ENCODE data around the gene SNRPB.
"Not testable (repeated sequence)": the region's sequence is repeated elsewhere in the genome, so short reads cannot be mapped to it uniquely, and the experiment has no call there.

SNRPB gene

GRCh38 chr20:2470423-2471193 is at the start of gene SNRPB:
Gene SNRPB, minus strand, starts transcription at chr20:2470789. Its CDS starts 99 bp downstream, at chr20:2470690.
- peak; percentile 97 for DNase-seq (ENCODE audit: low spot score)

DNA sequence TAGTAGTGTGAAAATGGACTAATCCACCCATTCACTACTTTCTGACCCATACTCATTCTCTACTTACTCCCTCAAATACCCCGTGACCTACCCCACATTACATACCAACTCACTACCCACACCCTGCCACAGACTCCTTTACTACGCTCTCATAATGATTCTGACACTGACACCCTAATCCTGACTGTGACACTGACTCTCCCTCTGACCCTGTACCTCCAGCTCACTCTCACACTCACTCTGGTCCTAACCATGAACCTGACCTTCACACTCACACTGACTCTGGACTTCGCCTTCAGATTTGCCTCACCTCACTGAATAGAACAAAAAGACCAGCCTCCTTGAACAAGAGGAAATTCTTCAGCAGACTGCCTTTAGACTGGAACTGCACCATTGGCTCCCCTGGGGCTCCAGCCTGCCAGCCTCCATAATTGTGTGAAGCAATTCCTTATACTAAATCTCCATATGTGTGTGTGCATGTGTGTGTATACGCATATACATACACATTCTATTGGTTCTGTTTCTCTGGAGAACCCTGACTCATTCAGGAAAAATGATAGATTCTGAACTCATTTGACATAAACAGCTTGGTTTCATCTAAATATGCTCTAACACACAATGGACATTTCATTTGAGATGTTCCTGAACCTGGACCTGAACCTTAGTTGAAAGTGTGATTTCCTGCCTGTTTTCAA is 48.7 kb upstream of the SNRPB start:
- no peak for DNase-seq (ENCODE audit: low spot score)

DNA sequence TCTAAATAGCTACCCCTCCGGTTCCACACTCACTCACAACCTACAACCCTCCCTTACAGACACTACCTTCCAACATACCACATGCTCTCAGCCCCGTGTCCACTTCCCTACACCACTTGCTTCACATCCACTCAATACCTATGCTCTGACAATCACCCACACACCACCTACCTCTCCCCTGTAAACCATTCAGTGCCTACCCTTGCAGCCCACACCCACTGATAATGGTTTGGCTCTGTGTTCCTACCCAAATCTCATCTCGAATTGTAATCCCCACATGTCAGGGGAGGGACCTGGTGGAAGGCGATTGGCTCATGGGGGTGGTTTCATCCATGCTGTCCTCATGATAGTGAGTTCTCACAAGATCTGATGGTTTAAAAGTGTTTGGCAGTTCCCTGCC is 48.0 kb upstream of the SNRPB start:
- no peak for DNase-seq (ENCODE audit: low spot score)

DNA sequence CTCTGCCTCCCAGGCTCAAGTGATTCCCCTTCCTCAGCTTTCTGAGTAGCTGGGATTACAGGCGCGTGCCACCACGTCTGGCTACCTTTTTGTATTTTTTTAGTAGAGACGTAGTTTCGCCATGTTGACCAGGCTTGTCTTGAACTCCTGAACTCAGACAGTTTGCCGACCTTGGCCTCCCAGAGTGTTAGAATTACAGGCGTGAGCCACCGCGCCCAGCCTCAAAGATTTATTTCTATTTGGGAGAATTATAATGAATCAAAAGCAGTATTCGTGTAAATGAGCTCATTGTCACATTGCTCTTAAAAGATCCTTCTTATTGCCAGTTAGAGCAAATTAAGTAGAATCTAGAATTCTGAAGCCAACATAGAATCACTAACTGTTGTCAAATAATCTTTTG is 47.5 kb upstream of the SNRPB start:
- DNase-seq (ENCODE audit: low spot score): no peak

- DNase-seq (ENCODE audit: low spot score): no peak
These were observed 45.8 kb upstream of the SNRPB start for GRCh38 chr20:2516399-2516798.

GRCh38 chr20:2515203-2515602 is 44.6 kb upstream of the SNRPB start:
- no peak for DNase-seq (ENCODE audit: low spot score)

DNA sequence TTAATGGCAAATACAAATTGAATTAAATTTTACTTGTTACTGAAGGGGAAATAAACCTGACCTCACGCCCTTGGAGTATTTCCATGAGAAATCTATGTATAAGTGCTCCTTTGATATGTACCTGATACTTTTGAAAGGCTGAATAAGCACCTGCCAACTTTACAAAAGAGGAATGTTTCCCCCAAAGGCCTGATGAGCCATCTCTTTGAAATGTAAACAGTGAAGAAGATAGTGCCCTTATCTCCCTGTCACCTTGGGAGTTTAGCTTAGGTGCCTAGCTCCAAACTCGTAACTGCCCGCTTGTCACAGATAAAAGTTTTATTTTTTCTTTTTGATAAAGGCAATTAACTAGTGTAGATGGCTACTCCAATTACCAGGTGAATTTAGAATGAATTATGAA is 39.2 kb upstream of the SNRPB start:
- no peak for DNase-seq (ENCODE audit: low spot score)

GRCh38 chr20:2509468-2509781 is 38.8 kb upstream of the SNRPB start:
- no peak for DNase-seq (ENCODE audit: low spot score)

DNA sequence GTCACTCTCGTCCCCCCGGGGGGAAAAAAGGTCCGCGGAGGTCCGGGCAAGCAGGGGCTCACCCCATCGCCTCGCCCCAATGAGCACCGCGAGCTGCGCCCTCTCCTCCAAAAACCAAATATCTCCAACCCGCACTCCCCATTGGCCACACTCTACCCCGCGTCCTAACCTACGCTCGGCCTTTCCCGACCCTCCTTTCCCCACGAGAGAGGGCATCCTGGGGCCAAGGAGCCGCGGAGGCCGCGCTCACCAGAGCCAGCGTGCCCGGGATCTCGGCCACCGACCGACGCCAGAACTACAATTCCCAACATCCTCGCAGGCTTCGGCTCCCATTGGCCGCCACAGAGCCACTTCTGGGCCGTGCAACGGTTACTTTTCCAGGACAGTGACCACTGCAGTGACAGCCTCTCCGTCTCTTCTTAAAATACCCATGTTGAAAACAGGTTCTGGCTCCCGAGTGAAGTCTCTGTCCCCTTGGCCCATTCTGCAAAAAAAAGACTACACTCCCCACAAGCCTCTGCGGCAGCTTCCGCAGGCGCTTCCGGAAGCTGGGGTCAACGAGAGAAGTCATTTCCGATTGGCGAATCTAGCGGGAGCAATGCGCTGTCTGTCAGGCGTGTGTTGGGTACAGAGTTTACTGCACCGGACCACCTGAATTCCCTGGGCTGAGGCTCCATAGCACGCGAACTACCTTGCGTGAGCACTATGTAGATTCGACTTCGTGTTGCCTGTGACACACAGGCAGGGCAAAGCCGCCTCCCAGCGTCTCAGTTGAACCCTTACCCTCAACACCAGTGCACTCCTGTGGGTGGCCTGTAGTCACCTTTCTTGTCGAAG is 38.3 kb upstream of the SNRPB start, which contains the start of gene ZNF343:
Gene ZNF343, minus strand, starts transcription at position 285 of the 837 bp plus-strand sequence. CDS start 15,020 bp downstream, outside the sequence.
- DNase-seq (ENCODE audit: low spot score): peak; percentile 79

GRCh38 chr20:2507875-2508630 is 37.5 kb upstream of the SNRPB start:
- DNase-seq (ENCODE audit: low spot score): no peak

DNA sequence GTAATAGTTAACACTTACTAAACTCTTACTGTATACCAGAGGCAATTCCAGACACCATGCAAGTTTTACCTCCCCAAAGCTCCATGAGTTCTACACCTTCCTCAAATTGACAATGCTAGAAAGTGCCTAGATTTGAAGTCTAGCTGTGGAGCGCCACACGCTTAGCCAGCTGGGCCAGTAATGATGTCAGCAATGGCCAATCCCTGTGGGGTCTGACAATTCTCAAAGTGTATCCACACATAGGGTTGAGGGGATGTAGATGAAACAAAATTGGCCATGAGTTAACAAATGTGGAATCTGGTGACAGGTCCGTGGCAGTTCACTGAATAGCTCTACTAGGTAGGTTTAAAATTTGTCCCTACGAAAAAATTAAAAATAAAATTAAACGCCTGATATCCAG is 36.9 kb upstream of the SNRPB start:
- DNase-seq (ENCODE audit: low spot score): no peak

DNA sequence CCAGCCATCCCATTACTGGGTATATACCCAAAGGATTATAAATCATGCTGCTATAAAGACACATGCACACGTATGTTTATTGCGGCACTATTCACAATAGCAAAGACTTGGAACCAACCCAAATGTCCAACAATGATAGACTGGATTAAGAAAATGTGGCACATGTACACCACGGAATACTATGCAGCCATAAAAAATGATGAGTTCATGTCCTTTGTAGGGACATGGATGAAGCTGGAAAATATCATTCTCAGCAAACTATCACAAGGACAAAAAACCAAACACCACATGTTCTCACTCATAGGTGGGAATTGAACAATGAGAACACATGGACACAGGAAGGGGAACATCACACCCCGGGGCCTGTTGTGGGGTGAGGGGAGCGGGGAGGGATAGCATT is 35.8 kb upstream of the SNRPB start:
- DNase-seq (ENCODE audit: low spot score): not testable (repeated sequence)

GRCh38 chr20:2504803-2505202 is 34.2 kb upstream of the SNRPB start:
- not testable (repeated sequence) for DNase-seq (ENCODE audit: low spot score)

DNA sequence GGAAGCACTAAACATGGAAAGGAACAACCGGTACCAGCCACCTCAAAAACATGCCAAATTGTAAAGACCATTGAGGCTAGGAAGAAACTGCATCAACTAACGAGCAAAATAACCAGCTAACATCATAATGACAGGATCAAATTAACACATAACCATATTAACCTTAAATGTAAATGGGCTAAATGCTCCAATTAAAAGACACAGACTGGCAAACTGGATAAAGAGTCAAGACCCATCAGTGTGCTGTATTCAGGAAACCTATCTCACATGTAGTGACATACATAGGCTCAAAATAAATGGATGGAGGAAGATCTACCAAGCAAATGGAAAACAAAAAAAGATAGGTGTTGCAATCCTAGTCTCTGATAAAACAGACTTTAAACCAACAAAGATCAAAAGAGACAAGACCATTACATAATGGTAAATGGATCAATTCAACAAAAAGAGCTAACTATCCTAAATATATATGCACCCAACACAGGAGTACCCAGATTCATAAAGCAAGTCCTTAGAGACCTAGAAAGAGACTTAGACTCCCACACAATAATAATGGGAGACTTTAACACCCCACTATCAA is 32.3 kb upstream of the SNRPB start:
- DNase-seq (ENCODE audit: low spot score): not testable (repeated sequence)

GRCh38 chr20:2485661-2486060 is 15.1 kb upstream of the SNRPB start:
- DNase-seq (ENCODE audit: low spot score): no peak

GRCh38 chr20:2485080-2485479 is 14.5 kb upstream of the SNRPB start:
- DNase-seq (ENCODE audit: low spot score): no peak

DNA sequence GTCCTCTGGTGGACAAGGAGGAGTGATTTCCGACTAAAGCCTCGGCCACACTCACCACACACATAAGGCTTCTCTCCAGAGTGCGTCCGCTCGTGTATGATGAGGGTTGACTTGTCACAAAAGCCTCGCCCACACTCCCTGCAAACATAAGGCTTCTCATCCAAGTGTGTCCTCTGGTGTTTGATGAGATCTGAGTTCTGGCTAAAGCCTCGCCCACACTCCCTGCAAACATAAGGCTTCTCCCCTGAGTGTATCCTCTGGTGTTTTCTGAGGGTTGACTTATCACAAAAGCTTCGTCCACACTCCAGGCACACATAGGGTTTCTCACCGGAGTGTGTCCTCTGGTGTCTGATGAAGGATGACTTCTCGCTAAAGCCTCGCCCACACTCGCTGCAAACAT is 12.9 kb upstream of the SNRPB start:
- DNase-seq (ENCODE audit: low spot score): no peak

DNA sequence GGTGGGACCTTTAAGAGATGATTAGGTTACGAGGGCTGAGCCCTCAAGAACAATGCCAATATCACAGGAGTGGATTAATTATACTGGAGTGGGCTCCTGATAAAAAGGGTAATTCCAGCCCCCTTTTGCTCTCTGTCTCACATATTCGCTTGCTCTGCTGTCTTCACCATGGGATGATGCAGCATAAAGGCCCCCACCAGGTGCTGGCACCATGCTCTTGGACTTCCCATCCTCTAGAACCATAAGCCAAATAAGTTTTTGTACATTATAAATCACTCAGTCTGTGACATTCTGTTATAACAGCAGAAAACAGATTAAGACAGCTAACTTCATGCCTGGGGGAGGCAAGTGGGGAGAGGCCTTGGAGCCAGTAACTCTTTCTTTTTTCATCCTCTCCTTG is 9.8 kb upstream of the SNRPB start:
- DNase-seq (ENCODE audit: low spot score): no peak

DNA sequence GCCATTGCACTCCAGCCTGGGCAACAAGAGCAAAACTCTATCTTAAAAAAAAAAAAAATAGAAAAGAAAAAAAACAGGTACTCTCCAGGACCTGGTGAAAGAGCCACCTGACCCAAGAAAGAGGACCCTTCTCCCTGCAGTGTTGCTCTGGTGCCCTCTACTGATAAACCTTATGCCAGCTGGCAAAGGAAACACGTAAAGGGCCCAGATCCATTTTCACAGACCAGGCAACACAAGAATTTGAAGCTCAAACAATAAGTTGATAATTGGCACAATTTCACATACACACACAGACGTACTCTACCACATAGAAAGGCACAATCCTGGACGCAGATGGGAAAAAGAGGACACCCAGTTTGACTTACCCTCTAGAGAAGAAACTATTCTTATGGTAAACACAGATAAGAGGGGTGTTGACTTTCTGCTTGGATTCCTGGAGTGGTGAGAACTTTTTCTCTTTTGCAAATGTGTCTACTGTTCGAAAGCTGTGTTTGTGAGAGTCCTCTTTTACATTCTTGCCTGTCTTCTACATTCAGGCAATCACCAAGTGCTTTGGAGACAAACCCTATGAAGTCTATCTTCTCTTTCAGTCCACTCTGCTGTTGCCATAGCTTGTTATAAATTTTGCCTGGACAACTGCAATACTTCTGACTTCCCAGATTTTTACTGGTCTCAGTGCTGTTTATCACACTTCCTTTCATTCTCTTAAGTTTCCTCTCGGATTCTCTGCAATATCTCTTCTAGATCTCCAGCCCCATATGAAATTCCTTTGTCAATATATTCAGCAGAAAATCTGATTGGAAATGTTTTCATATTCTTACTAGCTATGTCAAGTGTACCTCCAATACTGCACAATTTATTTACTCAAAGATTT is 6.4 kb upstream of the SNRPB start:
- no peak for DNase-seq (ENCODE audit: low spot score)

DNA sequence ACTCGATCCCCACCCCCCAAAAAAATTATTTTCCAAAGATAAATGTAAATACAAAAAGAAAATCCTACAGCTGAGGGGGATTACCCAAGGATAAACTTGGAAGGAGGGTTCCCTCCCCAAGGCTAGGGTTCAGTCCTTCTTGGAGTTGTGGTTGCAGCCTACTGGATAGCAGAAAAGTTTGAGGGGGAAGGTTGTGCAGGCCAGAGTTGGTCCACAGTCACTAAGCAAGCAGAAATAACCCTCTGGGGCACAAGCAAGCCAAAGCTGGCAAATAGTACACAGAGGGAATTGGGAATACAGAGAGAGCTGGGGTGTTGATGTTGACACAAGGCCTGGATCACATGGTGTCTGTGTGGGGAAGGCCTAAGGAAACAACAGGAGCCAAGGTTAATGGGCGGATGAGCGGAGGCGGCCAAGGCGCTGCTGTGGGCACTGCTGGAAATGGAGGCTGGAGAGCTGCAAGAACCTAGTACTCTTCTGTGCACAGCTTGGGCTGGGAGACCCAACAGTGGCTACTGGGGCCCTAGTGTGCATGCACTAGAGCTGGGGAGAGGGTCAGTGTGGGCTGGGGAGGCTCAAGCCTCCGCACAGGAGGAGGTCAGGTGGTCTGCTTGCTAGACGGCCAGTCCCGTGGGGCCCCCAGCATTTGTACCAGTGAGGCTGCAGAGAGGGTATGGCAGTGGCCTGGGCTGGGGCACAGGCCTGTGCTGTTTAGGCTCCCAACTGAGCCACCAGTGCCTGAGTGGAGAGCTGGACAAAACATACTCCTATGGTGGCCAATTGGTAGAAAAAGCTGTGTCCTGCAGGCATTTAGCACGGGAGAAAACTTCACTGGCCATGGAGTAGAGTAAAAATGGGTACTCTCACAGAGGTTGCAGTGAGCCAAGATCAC is 5.5 kb upstream of the SNRPB start:
- DNase-seq (ENCODE audit: low spot score): no peak

All from kidney capillary endothelial cell (primary cell).